GM18499 (cell line): Measurements from ENCODE around the gene CTNNA3.
A peak's percentile ranks its signal among the peaks of the same experiment; 100 is the strongest.

Source experiments
- ATAC-seq: cut with Tn5 transposase; IDR thresholded peaks from one replicate; pipeline ENCODE4 v1.9.1; 2021; ENCODE audit warnings: moderate number of reproducible peaks; ENCODE audit not compliant: insufficient read depth, unreplicated experiment

Gene CTNNA3

GRCh38 chr10:67666416-67667034 is 29.5 kb downstream of the CTNNA3 start:
- ATAC-seq: no peak

- no peak for ATAC-seq
These were observed 30.5 kb downstream of the CTNNA3 start for GRCh38 chr10:67665491-67665890.

GRCh38 chr10:67664942-67665341 is 31.1 kb downstream of the CTNNA3 start:
- no peak for ATAC-seq

- ATAC-seq: no peak
These were observed 32.4 kb downstream of the CTNNA3 start for GRCh38 chr10:67663449-67664087.

GRCh38 chr10:67662415-67662814 is 33.6 kb downstream of the CTNNA3 start:
- ATAC-seq: no peak

GRCh38 chr10:67659497-67659896 is 36.5 kb downstream of the CTNNA3 start:
- no peak for ATAC-seq

GRCh38 chr10:67657775-67658174 is 38.2 kb downstream of the CTNNA3 start:
- ATAC-seq: no peak

GRCh38 chr10:67650558-67650957 is 45.4 kb downstream of the CTNNA3 start:
- ATAC-seq: no peak

GRCh38 chr10:67648613-67649229 is 47.3 kb downstream of the CTNNA3 start:
- ATAC-seq: no peak

- no peak for ATAC-seq
These were observed 65.1 kb downstream of the CTNNA3 start for GRCh38 chr10:67630904-67631303.

- peak; percentile 67 for ATAC-seq
These were observed 66.5 kb downstream of the CTNNA3 start for GRCh38 chr10:67629461-67629971.

- ATAC-seq: no peak
These were observed 73.0 kb downstream of the CTNNA3 start for GRCh38 chr10:67622984-67623383.

- ATAC-seq: no peak
These were observed 73.5 kb downstream of the CTNNA3 start for GRCh38 chr10:67622511-67622910.

GRCh38 chr10:67621834-67622233 is 74.2 kb downstream of the CTNNA3 start:
- ATAC-seq: no peak

GRCh38 chr10:67618116-67618515 is 77.9 kb downstream of the CTNNA3 start:
- no peak for ATAC-seq

GRCh38 chr10:67612577-67613537 is 83.1 kb downstream of the CTNNA3 start:
- ATAC-seq: peak; percentile 94

GRCh38 chr10:67612176-67612575 is 83.8 kb downstream of the CTNNA3 start:
- ATAC-seq: no peak

GRCh38 chr10:67609996-67610793 is 85.8 kb downstream of the CTNNA3 start:
- ATAC-seq: no peak

GRCh38 chr10:67608001-67608400 is 88.0 kb downstream of the CTNNA3 start:
- no peak for ATAC-seq

- ATAC-seq: no peak
These were observed 88.5 kb downstream of the CTNNA3 start for GRCh38 chr10:67607472-67607871.
